GM18511 (cell line): Measurements from ENCODE around the gene F11R.
"Not testable (repeated sequence)": the region's sequence is repeated elsewhere in the genome, so short reads cannot be mapped to it uniquely, and the experiment has no call there.

ENCODE experiments used
- ATAC-seq: cut with Tn5 transposase; IDR thresholded peaks from one replicate; pipeline ENCODE4 v1.9.1; 2021; ENCODE audit warnings: mild to moderate bottlenecking, moderate library complexity; ENCODE audit not compliant: unreplicated experiment

Gene F11R

DNA sequence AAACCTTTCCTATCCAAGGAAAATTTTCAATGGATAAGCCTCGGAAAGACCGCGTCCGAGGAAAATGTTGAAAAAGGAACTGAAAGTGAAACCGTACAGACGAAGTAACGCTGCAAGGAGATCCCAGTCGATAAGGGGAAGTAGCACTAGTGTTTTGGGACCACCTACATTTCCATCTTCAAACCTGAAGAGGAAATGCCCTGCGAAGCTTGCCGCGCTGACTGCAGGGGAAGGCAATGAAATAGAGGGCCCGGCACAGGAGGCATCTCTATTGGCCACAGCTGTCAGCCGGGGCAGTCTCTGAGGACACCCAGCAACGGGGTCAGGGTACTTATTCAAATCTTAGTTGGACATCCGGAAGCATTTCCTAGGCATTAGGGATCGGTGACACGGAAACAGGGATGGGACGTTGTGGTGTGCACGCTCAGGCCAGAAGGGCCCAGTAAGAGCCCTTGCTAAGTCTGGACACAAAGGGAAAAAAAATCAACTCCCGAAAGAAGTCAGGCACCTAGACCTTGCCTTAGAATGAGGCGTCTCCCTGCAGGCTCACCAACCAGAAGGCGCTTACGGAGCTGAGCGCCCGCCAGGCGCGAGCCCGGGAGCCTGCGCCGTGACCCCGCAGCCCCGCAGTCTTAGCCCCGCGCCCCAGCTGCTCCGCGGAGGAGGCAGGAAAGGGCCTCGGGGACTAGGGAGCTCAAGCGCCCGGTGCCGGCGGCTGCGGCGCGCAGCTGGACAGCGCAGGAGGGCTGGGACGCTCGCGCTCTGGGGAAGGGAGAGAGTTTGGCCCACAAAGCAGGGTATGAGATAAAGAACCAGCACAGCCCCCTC is 24.2 kb upstream of the F11R start:
- peak; percentile 55 for ATAC-seq

GRCh38 chr1:161044535-161044907 is 23.6 kb upstream of the F11R start:
- no peak for ATAC-seq

GRCh38 chr1:161039546-161039945 is 18.6 kb upstream of the F11R start:
- ATAC-seq: no peak

GRCh38 chr1:161039154-161039545 is 18.2 kb upstream of the F11R start:
- no peak for ATAC-seq

DNA sequence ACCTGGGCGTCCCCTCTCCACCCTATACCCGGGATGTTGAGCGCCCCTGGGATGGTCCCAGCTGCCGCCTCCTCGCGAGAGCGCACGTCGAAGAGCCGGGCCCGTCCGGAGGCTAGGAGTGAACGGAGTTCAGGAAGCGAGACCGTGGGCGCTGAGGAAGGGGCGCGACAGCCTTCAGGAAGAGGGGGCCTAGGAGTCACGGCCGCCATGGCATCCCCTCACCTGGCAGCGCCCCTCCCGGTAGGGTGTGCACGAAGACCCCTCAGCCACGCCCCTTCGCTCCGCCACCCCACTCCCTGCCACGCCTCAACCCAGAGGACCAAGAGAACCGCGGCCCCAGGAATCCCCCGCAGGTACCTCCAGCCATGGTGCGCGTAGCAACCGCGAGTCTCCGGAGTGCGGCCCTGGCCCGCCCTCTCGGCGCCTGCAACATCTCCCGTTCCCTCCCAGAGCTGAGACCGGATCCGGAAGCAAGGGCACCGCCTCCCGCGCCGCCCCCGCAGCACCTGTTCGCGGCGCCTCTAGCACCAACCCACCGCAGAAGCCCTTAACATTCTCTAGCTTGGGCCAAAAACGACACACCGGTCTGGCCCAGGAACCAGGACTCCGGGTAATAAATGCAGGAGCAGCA is 17.7 kb upstream of the F11R start, which contains the start of gene TSTD1:
TSTD1 (minus strand) TSS at position 442 of the 631 bp plus-strand sequence; CDS start at position 367, 75 bp downstream.
- ATAC-seq: peak; percentile 88

- no peak for ATAC-seq
Observed at GRCh38 chr1:161037661-161038522, 16.9 kb upstream of the F11R start.

DNA sequence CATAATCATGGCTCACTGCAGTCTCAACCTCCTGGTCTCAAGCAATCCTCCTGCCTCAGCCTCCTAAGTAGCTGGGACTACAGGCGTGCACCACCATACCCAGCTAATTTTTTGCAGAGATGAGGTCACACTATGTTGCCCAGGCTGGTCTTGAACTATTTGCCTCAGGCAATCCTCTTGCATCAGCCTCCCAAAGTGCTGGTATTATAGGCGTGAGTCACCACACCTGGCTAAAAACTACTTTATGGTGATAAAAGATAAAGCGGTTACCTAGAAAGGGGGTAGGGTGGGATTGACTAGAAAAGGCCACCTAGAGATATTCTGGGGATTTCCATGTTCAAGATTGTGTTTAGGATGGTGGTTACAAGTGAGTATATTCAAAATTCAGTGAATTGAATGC is 12.8 kb upstream of the F11R start:
- no peak for ATAC-seq

DNA sequence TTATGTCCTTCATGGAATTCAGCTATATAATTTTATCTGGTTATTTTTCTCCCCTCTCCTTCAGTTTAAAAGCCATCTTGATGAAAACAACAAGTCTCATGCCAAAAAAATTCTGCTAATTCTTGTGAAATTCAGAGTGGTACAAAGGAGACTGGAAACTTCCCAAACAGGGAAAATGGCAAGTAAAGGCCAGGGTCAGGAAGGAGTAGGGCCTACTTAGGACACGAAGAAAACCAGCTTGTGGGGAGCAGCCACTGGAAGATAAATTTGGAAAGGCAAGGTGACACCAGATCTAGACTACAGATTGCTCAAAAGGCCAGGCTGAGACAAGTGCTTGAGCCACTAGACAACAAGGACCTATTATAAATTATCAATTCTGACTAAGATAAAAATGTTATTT is 11.5 kb upstream of the F11R start:
- no peak for ATAC-seq

DNA sequence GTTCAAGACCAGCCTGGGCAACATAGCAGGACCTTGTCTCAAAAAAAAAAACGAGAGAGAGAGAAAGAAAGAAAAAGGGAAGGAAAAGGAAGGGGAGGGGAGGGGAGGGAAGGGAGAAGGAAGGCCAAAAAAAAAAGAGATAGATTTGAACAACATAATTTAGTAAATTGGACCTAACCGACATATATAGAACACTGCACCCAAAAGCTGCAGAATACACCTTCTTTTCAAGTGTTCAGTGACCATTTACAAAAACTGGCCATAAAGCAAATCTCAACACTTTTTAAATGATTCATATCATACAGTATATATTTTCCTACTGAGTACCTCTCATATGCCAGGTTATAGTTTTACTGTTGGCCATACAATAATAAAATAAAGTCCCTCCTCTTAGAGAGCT is 10.9 kb upstream of the F11R start:
- no peak for ATAC-seq

GRCh38 chr1:161029466-161029865 is 8.5 kb upstream of the F11R start:
- not testable (repeated sequence) for ATAC-seq

- ATAC-seq: not testable (repeated sequence)
Observed at GRCh38 chr1:161026954-161027353, 6.0 kb upstream of the F11R start.

DNA sequence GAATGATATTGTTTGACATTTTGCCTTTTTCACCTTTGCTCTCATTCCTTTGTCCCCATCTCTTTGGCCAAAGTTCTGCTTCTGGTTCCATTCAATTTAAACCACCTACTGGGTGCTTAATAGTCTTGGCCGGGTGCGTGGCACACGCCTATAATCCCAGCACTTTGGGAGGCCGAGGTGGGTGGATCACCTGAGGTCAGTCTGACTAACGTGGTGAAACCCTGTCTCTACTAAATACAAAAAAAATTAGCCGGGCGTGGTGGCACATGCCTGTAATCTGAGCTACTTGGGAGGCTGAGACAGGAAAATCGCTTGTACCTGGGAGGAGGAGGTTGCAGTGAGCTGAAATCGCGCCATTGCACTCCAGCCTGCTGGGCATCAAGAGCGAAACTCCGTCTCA is 1.5 kb upstream of the F11R start:
- not testable (repeated sequence) for ATAC-seq

- no peak for ATAC-seq
Observed at GRCh38 chr1:161021970-161022353, 1.0 kb upstream of the F11R start.

DNA sequence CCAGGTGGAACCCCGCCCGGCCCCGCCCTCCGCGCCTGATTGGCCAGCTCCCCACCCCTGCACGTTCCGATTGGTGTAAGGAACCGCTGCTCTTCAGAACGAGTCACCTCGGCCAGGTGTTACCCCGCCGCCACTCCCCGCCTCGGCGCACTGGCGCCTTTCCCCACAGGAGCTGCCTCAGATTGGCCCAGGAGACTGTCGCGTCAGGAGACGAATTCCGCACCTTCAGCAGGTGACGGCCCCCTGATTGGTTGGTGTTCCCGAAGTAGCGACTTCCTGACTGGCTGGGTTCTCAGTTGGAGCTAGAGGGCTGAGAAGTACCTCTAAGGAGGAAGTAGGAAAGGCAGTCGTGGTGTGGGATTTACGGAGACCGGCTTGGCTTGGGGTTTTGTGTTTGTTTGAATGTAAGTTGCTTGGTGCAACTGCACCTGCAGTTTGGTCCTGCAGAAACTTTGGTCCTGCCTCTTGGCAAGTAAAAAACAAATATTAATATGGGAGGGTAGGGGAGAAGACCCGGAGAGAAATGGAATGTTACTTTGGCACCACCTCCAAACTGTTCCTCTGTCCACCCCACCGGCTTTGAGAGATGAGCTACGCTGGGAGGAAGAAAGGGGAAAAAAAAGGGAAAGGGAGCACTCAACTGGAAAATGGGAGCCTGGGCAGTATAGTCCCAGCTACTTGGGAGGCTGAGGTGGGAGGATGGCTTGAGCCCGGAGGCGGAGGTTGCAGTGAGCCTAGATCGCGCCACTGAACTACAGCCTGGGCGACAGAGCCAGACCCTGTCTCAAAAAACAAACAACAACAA is 415 bp upstream of the F11R start:
- peak; percentile 90 for ATAC-seq

GRCh38 chr1:161019751-161020495 is 1.0 kb downstream of the F11R start:
- peak; percentile 8 for ATAC-seq

GRCh38 chr1:161019111-161019660 is 1.8 kb downstream of the F11R start:
- not testable (repeated sequence) for ATAC-seq

DNA sequence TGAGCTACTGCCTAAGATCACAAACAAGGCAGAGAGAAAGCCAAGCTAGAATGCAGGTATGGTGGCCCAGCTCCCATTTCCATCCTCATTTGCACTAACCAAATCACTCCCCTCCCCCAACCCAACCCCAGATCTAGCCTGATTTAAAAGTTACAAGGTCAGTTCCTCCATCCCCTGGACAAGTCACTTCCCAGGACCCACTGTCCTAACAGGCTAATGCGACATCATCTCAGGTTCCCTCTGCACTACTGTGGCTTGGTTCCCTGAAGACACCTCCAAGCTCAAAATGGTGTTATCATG is 2.4 kb downstream of the F11R start:
- no peak for ATAC-seq

DNA sequence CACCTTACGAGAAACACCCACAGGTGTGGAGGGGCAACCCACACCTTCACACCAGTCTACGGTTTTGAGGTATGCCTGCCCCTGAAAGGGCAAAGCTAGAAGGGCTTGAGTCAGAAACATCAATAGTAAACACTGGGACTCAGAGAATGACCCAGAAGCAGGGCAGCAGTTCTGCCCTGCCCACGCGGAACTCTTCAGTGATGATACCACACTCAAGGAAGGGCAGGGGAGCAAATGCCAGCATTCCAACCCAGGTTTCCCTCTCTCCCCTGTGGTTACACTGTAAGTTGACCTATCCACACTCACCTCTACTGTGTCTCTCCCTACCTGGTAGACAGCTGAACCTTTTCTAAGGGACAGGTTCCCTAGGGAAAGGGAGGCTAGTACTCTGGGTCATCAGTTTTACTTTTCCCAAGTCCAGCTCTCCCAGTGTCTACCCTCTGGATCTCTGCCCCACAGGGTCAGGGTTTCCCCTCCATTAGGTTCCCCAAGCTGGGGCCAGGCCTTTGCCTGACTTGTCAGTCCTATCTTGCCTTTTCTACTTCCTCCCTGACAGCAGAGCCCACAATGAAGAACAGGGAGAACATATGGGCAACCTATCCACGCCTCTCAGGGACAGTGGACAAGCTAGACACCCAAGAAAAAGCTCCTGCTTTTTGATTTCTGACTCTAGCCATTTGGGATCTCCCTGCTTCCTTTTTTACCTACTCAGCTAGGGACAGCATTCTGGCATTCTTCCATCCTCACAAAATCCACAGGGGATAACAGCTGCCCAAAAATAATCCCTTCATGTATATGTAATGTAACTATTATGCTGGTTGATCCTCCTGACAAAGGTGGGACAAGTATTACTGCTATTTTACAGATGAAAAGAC is 3.0 kb downstream of the F11R start:
- ATAC-seq: no peak

DNA sequence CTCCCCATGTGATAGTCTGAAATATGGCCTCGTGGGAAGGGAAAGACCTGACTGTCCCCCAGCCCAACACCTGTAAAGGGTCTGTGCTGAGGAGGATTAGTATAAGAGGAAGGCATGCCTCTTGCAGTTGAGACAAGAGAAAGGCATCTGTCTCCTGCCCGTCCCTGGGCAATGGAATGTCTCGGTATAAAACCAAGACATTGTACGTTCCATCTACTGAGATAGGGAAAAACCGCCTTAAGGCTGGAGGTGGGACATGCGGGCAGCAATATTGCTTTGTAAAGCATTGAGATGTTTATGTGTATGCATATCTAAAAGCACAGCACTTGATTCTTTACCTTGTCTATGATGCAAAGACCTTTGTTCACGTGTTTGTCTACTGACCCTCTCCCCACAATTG is 3.8 kb downstream of the F11R start:
- not testable (repeated sequence) for ATAC-seq
